Stimulated activated CD4-positive, alpha-beta T cell treated with anti-CD3 and anti-CD28 coated beads, Interleukin-12 subunit alpha, Interleukin-12 subunit beta, amount 100 ng/mL, for 48 hours (primary cell): Measurements from ENCODE around the gene SRGAP1.
"Not testable (repeated sequence)": the region's sequence is repeated elsewhere in the genome, so short reads cannot be mapped to it uniquely, and the experiment has no call there.

Source experiments
- DNase-seq, 3 donors: peaks; one replicate each; pipeline ENCODE4 v3.0.0-alpha.2; 2020; ENCODE audit warnings: low read depth in 2 of 3, low spot score in 1 of 3

Gene SRGAP1

DNA sequence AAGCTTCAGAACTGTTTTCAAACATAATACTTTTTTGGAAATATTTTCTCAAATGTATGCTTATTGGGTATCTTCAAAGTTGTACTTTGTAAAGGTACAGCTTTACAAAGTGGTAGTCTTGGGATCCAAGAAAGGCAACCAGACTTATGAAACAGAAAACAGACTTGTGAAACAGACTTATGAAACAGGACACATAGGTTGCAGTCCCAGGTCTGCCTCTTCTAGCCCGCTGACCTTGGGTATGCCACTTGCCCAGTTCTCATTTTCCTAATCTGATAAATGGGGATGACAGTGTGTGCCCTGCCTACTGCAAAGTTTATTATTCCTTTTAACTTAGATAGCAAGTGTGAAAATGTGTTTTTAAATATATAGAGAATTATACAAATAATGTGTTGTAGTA, 263.3 kb downstream of the SRGAP1 start:
- DNase-seq, result no peak

DNA sequence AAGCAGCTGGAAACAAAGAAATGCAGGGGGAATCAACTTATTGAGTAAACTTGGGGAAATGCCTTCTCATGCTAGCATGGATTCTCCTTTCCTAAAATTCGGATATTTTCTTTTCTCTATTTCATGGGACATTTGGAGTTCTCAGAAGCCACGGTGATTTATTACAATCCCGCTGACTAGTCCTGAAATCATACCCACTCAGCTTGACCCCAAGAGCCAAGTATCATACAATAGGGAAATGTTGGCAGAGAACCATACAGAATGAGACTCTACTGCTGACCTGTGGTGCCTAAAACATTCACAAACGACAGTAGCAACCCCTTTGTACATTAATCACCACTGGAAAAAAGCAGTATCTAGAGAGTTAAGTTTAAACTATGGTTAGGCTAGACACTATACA, 265.2 kb downstream of the SRGAP1 start:
- no peak for DNase-seq

DNA sequence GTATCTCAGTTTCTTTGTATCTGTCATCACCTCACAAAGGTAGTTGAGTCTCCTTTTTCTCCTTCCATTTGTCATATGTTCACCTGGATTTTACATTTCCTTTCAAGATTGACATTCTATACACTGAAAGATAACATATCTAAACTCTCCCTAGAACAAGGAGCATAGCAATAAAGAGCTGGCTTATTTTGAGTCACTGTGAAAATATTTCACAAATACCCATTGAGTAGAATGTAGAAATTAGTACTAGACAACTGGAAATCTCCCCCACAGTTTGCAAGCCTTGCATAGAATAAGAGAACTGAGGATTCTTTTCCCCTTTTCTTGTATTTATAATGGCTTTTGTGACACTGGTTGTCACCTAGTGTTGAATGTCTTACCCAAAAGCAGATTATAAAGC, 266.4 kb downstream of the SRGAP1 start:
- DNase-seq, result no peak

DNA sequence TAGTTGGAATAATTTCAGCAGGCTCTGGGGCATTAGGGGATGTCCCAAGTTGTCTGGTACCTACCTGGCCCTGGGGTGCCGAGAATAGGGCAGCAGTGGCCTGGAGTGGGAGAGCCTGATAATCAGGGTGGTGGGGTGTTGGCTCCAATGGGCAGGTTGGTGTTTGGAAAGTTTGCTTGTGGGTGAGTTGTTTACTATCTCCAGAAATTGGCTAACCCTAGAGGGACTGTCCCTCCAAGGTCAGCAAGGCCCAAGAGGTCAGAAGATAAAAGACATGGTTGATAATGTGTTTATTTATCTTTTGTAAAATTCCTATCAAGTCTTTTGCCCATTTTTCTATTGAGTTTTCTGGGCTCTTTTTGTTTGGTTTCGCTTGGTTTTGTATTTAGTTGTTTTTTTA, 272.5 kb downstream of the SRGAP1 start:
- DNase-seq, result no peak

DNA sequence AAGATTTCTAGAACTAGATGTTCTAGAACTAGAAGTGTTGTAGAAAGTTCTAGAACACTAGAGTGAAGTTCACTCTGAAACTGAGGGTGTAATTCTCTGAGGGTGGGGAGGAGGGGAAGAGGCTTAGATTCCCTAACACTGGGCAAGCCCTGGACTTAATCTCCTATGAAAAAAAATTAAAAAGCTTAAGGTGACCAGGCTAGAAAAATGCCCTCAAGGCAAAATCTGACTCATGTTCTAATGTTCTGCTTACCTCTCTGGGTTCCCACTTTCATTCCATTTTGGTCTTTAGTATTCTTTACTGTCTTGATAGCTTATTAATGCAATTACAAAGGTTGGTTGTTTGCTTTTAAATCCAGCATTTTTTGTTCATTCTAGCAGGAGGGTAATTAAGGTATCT, 276.1 kb downstream of the SRGAP1 start:
- DNase-seq, result no peak

DNA sequence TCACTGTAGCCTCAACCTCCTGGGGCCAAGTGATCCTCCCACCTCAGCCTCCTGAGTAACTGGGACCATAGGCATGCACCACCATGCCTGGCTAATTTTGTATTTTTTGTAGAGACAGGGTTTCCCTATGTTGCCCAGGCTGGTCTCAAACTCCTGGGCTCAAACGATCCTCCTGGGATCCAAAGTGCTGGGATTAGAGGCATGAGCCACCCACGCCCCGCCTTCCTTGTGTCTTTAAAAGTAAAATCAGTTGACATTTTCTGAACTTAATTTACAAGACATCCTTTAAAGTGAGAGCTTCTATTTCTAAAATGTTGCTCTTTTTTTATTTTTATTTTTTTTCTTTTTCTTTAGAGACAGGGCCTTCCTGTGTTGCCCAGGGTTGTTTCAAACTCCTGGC, 276.6 kb downstream of the SRGAP1 start:
- not testable (repeated sequence) for DNase-seq

DNA sequence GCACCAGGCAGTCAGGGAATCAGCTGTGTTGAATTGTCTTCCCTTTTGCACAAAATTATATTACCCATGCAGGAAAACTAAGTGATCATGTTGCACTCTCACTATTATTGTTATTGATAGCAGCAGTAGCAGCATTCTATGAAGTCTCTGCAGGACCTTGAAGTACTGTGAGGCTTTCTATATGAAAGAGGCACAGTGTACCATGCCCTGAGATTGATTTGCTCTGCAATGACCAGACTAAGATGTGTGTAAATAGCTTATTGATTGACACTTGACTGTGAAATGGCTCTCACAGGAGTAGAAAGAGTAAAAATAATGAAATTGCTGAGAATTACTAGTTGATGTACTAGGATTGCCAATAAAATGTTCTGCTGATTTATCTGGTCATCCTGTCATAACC, 277.7 kb downstream of the SRGAP1 start:
- no peak for DNase-seq

DNA sequence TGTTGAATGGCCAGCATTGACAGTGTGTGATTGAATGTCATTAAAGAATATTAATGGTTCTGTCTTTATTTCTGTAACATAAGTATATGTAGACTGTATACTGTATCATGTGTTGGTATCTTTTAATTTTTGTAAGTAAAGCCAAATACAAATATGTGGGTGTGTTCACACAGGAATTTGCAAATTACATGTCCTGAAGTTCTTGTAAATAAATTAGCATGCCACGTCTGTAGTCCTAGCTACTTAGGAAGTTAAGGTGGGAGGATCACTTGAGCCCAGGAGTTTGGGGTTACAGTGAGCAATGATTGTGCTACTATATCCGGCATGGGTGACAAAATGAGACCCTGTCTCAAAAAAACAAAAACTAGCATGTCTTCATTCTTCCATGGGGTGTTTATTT, 278.5 kb downstream of the SRGAP1 start:
- no peak for DNase-seq

DNA sequence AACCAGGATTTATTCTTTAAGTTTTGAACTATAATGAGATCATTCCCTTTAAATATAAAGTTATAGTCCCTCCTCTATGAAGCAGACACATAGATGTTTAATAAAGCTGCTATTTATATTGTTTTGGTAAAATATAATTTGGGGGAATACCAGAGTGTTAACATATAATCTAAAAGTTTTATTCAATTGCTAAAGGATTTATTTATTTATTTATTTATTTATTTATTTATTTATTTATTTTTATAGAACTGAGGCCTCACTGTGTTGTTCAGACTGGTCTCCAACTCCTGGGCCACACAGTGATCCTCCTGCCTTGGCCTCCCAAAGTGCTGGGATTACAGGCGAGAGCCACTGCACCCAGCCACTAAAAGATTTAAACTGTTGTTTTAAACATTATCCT, 278.9 kb downstream of the SRGAP1 start:
- no peak for DNase-seq

DNA sequence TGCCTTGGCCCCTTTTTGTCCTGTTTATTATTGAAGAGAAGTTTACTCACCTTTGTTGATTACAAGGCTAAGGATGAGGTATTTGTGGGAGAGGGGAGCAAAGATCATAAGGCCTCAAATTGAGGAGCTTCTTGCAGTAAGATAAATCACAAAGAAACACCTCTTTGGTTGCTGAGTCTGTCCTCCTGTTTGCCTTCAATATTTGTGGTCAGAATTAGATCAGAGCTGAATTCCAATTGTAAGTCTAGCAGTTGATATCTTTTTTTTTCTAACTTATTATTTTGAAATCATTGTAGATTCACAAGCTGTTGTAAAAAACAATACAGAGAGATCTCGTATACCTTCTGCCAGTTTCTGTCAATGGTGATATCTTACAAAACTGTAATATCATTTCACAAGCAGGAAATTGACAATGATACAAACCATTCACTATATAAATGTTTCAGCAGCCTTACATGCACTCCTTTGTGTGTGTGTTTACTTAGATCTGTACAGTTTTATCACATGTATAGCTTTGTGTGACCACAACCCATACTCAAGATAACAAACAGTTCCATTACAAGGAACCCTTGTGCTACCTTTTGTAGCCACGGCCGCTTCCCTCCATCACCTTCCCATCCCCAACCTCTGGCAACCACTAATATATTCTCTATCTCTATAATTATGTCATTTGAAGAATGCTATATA, 280.2 kb downstream of the SRGAP1 start:
- no peak for DNase-seq

DNA sequence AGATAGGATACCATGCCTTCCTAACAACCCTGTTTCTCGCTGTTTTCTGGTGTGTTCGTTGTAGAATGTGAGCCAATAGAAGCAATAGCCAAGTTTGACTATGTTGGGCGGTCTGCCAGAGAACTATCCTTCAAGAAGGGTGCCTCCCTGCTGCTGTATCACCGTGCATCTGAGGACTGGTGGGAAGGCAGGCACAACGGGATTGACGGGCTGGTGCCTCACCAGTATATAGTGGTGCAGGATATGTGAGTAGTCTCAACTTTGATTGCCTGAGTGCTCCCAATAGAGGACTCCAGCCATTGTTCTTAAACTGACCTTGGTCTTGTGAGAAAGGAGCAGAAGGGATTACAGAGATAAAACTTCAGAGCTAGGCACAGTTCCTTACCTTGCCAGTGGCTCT, 281.4 kb downstream of the SRGAP1 start:
- no peak for DNase-seq

DNA sequence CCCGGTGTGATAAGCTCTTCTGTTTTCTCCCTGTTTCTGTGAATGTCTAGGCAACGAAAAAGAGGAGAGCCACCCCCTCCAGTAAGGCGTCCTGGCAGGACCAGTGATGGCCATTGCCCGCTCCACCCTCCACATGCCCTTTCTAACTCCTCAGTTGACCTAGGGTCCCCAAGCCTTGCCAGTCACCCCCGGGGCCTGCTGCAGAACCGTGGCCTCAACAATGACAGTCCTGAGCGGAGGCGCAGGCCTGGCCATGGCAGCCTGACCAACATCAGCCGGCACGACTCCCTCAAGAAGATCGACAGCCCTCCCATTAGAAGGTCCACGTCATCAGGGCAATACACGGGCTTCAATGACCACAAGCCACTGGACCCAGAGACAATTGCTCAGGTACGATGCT, 283.3 kb downstream of the SRGAP1 start:
- DNase-seq, result no peak

DNA sequence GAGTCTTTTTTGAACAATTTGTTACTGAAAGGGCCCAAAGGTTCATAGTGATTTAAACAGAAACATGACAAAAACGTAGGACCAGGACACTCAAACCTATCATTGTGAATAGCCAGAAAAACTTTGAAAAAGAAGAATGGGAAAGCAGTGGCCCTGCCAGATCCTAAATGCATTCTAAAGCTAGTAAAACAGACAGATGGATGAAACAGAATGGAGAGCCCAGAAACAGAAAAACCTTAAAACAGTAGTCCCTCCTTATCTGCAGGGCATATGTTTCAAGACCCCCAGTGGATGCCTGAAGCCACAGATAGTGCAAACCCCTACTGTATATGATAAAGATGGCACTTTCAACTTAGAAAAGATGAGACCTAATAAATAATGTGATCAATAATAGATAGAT, 283.9 kb downstream of the SRGAP1 start:
- DNase-seq, result no peak

DNA sequence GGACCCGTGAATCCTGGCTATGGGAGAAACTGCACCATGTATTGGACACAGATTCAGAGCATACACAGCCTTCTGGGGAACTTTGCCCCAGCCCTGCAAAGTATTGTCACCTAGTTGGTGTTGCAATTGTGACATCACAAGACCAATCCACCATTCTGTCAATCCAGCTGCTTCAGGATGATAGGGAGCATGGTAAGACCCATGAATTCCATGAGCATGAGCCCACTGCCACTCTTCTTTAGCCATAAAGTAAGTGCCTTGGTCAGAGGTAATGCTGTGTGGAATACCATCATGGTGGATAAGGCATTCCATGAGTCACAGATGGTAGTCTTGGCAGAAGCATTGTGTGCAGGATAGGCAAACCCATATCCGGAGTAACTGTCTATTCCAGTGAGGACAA, 286.0 kb downstream of the SRGAP1 start:
- not testable (repeated sequence) for DNase-seq

DNA sequence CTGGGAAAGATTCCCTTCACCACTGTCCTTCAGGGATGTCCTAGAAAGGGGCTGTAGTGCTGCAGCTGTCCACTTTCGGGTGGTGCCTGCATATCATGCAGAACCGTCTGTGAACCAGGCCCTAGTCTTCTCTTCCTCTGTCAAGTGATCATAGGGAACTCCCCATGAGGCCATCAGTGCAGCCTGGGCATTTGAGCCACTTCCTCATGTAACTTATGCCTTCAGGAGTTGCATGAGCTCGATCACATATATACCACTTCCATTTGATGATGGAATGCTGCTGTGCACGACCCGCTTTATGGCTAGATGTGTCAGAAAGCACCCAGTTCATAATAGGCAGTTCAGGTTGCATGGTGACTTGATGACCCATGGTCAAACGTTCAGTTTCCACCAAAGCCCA, 287.0 kb downstream of the SRGAP1 start:
- not testable (repeated sequence) for DNase-seq

DNA sequence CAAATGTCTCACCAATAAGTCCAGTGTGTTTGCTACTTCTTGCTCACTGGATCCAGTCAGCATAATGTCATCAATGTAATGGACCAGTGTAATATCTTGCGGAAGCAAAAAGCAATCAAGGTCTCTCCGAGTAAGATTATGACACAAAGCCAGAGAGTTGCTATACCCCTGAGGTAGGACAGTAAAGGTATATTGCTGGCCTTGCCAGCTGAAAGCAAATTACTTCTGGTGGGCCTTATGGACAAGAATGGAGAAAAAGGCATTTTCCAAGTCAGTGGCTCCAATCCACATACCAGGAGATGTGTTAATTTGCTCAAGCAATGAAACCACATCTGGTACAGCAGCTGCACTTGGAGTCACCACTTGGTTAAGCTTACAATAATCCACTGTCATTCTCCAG, 288.2 kb downstream of the SRGAP1 start:
- not testable (repeated sequence) for DNase-seq

DNA sequence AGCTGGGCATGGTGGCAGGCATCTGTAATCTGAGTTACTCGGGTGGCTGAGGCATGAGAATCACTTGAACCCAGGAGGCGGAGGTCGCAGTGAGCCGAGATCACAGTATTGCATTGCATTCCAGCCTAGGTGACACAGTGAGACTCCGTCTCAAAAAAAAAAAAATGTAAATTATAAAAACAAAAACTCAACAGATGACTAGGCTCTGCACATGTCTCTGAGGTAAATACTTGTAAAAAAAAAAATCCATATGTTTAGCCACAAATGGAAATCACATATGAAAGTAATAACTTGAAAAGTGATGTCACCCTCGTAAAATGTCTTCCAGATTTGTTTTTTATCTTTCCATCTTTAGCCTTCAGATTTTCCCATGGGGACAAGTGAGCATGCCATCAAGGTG, 292.6 kb downstream of the SRGAP1 start:
- no peak for DNase-seq

DNA sequence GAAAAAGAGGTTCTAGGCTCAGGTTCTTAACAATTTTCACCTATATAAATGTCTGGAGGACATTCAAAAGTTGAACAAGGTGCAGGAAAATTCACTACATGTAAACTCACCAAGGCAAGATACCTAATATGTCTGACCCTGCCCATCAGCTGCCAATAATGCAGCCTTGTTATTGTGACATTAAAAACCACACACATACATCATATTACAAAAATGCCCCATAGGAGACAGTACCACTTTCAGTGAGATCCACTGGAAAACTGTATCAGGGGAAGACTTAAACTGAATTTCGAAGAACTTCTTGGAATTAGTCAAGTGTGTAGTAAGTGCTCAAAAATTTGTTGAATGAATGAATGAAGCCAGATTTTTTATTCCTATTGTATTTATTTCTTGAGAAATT, 294.5 kb downstream of the SRGAP1 start:
- no peak for DNase-seq

DNA sequence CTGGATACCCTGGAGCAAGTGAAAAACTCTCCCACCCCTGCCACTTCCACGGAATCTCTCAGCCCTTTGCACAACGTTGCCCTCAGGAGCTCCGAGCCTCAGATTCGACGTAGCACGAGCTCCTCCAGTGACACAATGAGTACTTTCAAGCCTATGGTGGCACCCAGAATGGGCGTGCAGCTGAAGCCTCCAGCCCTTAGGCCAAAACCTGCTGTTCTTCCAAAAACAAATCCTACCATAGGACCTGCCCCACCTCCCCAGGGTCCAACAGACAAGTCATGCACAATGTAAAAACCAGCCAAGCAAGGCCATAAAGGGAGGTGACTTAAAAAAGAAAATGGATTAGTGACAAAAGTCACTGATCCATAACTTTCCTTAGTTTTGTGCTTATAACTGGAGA, 297.9 kb downstream of the SRGAP1 start:
- DNase-seq, result no peak

DNA sequence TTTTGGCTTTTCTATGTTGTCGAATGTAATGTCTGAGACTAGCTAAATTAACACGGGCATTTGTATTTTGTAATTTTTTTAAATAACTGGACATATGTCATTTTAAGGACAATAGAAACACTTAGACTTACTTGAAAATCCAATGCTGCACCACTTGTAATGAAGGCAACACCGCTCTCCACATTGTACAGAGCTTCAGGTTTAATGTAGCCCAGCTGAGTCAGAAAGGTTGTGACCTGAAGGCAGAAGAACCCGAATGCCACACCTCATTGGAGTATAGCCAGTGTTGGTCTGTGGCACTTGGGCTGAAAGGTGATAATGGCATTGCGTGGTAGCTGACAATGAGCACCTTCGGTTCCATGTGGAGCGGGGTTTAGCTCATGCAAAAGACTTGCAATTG, 298.3 kb downstream of the SRGAP1 start:
- no peak for DNase-seq

DNA sequence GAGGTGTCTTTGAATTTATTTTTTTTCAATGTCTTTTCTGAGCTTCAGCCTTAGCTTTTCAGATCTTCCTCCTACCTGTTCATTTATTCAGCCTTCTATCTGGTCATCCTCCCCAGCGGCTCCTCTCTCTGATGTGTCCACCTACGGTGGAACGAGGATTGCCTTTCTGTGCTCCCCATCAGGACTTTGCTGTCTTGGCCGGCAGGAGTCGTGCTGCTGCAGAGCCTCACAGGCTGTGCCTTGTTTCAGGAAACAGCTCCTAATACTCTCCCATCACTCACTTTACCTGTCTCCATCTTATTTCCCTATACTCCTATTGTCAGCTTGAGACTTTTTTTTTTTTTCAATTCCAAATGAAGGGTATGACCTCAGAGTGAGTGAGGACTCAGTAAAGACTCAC, 300.7 kb downstream of the SRGAP1 start:
- DNase-seq, result no peak

DNA sequence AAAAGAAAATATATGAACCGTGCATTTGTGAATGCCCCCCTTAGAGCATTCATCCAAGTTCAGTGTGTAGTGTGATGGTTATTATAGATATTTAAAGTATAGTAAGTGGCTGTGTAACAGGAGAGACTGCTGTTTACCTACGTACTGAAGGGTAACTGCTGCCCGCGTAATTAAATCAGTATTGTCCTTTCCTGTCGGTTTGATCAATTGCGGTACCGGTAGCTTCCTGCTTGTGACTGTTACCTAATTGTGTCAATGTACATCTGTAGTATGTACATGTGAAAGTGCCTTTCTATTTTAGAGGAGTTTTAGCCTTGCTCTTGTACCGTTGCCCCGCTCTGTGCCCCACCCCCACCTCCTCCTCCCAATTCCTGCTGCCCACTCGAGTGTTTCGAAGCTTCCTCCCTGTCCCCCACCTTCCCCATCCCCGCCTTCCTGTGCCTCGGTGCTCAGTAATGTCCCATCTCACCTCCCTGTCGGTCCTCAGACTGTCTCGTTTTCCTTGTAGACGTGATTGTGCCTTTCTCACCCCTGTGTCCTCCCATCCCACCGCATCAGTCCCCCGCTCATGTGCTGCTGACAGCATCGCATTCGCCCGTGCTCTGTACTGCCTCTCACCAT, 302.6 kb downstream of the SRGAP1 start:
- no peak for DNase-seq

DNA sequence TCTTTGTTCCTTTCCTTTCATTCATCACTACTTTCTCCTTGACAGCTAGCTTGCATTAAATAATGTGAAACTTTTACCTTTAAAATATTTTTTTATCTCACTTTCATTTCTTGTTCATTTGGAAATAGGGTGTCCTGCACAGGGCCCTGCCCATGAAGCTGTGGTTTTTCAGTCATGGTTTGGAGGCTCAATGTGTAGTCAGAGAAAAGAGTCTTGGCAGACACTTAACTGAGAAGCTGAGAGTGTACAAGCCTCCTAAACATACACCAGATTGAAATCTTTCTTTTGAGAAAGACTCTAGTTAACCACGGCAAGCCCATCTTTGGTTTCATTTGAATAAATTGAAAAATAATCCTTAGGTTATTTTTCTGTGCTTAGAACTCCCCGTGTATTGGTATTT, 303.4 kb downstream of the SRGAP1 start:
- DNase-seq, result no peak
